BLaER1 treated with 17β-estradiol and CSF1 and Interleukin-3, amounts not matched to agents 10 nM and 100 nM (cell line): ENCODE measurements around the gene AP5S1.

Experiments used
- H3K27ac ChIP-seq, 11 experiments: shearing (Covaris generic); formaldehyde crosslinking; 2 replicates each; pipeline ENCODE4 v1.8.1; 2022
- H3K27me3 ChIP-seq, 11 experiments: shearing (Covaris generic); formaldehyde crosslinking; 2 replicates each; pipeline ENCODE4 v1.8.1; 2022
- H3K36me3 ChIP-seq, 11 experiments: shearing (Covaris generic); formaldehyde crosslinking; 2 replicates each; pipeline ENCODE4 v1.8.1; 2022
- H3K4me1 ChIP-seq, 10 experiments: shearing (Covaris generic); formaldehyde crosslinking; 2 replicates each; pipeline ENCODE4 v1.8.1; 2022
- H3K4me2 ChIP-seq, 11 experiments: shearing (Covaris generic); formaldehyde crosslinking; 2 replicates each; pipeline ENCODE4 v1.8.1; 2022
- H3K4me3 ChIP-seq, 10 experiments: shearing (Covaris generic); formaldehyde crosslinking; 2 replicates each; pipeline ENCODE4 v1.8.1; 2022
- H3K9ac ChIP-seq, 11 experiments: shearing (Covaris generic); formaldehyde crosslinking; 2 replicates each; pipeline ENCODE4 v1.8.1; 2022
- H3K9me3 ChIP-seq, 11 experiments: shearing (Covaris generic); formaldehyde crosslinking; replicated peaks in 1 of 11; 2 replicates each; pipeline ENCODE4 v1.8.1; 2022
- H4K20me1 ChIP-seq, 11 experiments: shearing (Covaris generic); formaldehyde crosslinking; 2 replicates each; pipeline ENCODE4 v1.8.1; 2022
- Cebpa-rat ChIP-seq, 11 experiments: shearing (Covaris generic); IDR thresholded peaks; 2 replicates each; pipeline ENCODE4 v1.8.1; 2022

AP5S1 gene, protein sequence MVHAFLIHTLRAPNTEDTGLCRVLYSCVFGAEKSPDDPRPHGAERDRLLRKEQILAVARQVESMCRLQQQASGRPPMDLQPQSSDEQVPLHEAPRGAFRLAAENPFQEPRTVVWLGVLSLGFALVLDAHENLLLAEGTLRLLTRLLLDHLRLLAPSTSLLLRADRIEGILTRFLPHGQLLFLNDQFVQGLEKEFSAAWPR

DNA sequence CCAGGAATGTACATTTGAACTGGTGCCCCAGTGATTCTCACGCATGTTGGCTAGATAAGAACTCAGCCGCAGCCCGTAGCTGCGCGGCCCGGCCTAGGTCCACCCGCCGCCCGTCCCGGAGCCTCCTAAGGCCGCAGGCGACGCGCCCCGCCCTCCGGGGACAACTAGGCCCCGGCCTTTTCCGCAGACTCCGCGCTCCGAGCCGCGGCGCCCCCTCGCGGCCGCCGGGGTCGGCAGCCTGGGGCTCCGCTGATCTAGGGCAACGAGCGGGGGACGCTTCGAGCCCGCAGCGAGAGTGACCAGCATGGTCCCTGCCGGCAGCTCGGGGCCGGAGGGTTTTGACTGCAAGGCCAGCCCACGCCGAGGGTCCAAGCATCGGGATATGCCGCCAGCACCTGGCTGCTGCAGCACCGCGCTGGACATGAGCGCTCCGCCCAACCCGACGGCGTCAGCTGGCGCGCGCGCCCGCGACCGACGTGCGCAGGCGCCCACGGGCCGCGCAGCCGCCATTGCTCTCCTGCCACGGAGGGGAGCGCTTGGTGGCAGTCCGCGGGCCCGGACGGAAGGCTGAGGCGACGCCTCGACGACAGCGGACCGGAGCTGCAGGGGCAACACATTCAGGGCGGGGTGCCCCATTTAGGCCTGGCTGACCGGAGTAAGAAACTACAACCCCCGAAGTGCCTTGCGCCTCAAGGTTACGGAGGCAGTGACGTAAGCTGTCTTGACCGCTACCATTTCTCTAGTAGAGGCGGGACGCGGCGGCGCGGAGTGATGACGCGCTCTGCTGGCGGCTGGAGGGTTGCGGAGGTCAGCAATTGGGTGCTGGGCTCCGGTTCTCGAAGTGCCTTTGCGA is at the start of gene AP5S1:
TSS of gene AP5S1 (plus strand) at position 500 of the 853 bp plus-strand sequence. CDS start 1,571 bp downstream, outside the sequence.
- Histone ChIP-seq H3K27ac (peak within 1 kb of the TSS; percentile 95 to 99 (median 97)), H3K4me2 (peak within 1 kb of the TSS; percentile 82 to 97 (median 87)), H4K20me1 (no peaks in the 10 kb centered on the region), H3K4me1 (peaks cover 36 to 63% (median 49%) of the 10 kb centered on the region in 10 experiments), H3K4me3 (peak within 1 kb of the TSS; percentile 65 to 83 (median 71)), H3K27me3 (no peaks in the 10 kb centered on the region), H3K9me3 (no peaks in the 10 kb centered on the region), H3K36me3 (peaks cover 25 to 35% (median 32%) of the 10 kb centered on the region in 11 experiments), H3K9ac (peak within 1 kb of the TSS; percentile 94 to 98 (median 96))
- TF ChIP-seq Cebpa-rat (IDR thresholded peaks at IDR 0.05) = no peak

DNA sequence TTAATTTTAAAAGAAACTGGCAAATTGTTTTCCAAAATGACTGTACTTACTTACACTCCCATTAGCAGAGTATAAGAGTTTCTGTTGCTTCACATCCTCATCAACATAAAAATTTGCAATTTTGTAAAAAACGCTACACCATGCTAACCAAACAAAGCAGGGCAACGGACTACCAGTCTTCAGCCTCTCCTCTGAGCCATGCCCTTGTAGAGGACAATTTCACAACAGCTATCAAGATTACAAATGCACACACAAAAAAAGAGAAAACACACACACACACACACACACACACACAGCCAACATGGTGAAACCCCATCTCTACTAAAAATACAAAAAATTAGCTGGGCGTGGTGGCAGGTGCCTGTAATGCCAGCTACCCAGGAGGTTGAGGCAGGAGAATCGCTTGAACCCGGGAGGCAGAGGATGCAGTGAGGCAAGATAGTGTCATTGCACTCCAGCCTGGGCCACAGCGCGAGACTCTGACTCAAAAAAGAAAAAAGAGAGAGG is 48.7 kb upstream of the AP5S1 start:
- peaks cover 0 to 17% (median 9%) of the 10 kb centered on the region in 11 experiments; a peak in 12 of 22 replicates for H3K9me3 ChIP-seq
- no peak overlapping the region for H3K27ac ChIP-seq
- H3K4me2 ChIP-seq = no peak overlapping the region
- no peak overlapping the region for H3K4me3 ChIP-seq
- peaks cover 3 to 16% (median 14%) of the 10 kb centered on the region in 11 experiments for H3K27me3 ChIP-seq
- no peaks in the 10 kb centered on the region for H3K36me3 ChIP-seq
- H4K20me1 ChIP-seq = peaks cover 0 to 9% (median 0%) of the 10 kb centered on the region in 11 experiments; a peak in 5 of 22 replicates
- peaks cover 24 to 41% (median 33%) of the 10 kb centered on the region in 10 experiments for H3K4me1 ChIP-seq
- no peak overlapping the region for H3K9ac ChIP-seq
- TF ChIP-seq Cebpa-rat (IDR thresholded peaks at IDR 0.05) = no peak

DNA sequence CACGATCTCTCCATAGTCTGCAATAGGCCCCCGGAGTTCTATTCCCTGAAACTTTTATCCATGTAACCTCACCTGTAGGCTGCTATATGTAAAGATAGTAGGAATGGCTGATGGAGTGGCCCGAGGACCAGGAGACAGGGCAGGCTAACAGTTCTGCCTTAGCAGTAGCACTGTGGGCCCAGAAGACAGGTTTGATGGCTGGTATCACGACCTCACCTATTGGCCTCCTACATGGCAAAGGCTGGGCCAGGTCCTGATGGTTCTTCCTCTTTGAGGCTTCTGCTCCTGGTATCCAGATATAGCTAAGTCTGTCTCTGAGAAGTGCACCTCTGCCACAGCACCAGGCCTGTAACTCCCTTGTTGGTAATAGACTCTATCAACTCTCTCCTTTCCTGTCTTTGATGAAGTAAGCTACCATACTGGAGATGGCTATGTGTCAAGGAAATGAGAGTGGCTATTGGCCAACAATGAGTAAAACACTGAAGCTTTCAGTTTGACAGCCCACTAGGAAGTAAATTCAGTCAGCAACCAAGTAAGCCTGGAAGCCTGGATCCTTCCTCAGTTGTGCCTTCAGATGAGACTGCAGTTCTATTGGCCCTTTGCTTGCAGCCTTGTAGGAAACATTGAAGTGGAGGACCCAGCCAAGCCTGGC is 44.8 kb upstream of the AP5S1 start:
- Histone ChIP-seq H3K4me3 (no peak overlapping the region), H3K4me1 (peaks cover 16 to 38% (median 27%) of the 10 kb centered on the region in 10 experiments), H3K9me3 (peaks cover 0 to 28% (median 14%) of the 10 kb centered on the region in 11 experiments; a peak in 13 of 22 replicates), H3K9ac (no peak overlapping the region), H3K36me3 (no peaks in the 10 kb centered on the region), H3K27ac (no peak overlapping the region), H3K27me3 (peaks cover 37 to 56% (median 53%) of the 10 kb centered on the region in 11 experiments), H4K20me1 (peaks cover 0 to 12% (median 0%) of the 10 kb centered on the region in 11 experiments; a peak in 7 of 22 replicates), H3K4me2 (no peak overlapping the region)
- no peak for TF ChIP-seq Cebpa-rat (IDR thresholded peaks at IDR 0.05)

- no peak for TF ChIP-seq Cebpa-rat (IDR thresholded peaks at IDR 0.05)
- Histone ChIP-seq H3K4me2 (peak overlapping the region; percentile 56 to 91 (median 73)), H3K4me3 (peak overlapping the region in 9 of 10 experiments; percentile 27 to 64 (median 49); a peak in 17 of 20 replicates), H3K9ac (peak overlapping the region in 5 of 11 experiments; percentile 22 to 64 (median 40); a peak in 6 of 22 replicates), H3K4me1 (peaks cover 19 to 44% (median 30%) of the 10 kb centered on the region in 10 experiments), H3K9me3 (peaks cover 0 to 28% (median 10%) of the 10 kb centered on the region in 11 experiments; a peak in 13 of 22 replicates), H4K20me1 (peaks cover 0 to 27% (median 15%) of the 10 kb centered on the region in 11 experiments; a peak in 17 of 22 replicates), H3K36me3 (no peaks in the 10 kb centered on the region; a peak in 1 of 22 replicates), H3K27ac (no peak overlapping the region), H3K27me3 (peaks cover 37 to 61% (median 56%) of the 10 kb centered on the region in 11 experiments)
These were observed 43.0 kb upstream of the AP5S1 start for GRCh38 chr20:3777381-3777715.

- TF ChIP-seq Cebpa-rat (IDR thresholded peaks at IDR 0.05) = no peak
- Histone ChIP-seq H3K4me2 (peak overlapping the region; percentile 56 to 91 (median 73)), H3K9me3 (peaks cover 0 to 28% (median 8%) of the 10 kb centered on the region in 11 experiments; a peak in 13 of 22 replicates), H3K36me3 (peaks cover 0 to 6% (median 0%) of the 10 kb centered on the region in 11 experiments; a peak in 2 of 22 replicates), H3K27ac (no peak overlapping the region), H3K9ac (peak overlapping the region in 5 of 11 experiments; percentile 22 to 64 (median 40); a peak in 6 of 22 replicates), H4K20me1 (peaks cover 2 to 33% (median 21%) of the 10 kb centered on the region in 11 experiments; a peak in 20 of 22 replicates), H3K4me3 (peak overlapping the region in 9 of 10 experiments; percentile 27 to 64 (median 49); a peak in 17 of 20 replicates), H3K4me1 (peaks cover 19 to 44% (median 30%) of the 10 kb centered on the region in 10 experiments), H3K27me3 (peaks cover 37 to 61% (median 56%) of the 10 kb centered on the region in 11 experiments)
These were observed 42.4 kb upstream of the AP5S1 start for GRCh38 chr20:3777716-3778629.

DNA sequence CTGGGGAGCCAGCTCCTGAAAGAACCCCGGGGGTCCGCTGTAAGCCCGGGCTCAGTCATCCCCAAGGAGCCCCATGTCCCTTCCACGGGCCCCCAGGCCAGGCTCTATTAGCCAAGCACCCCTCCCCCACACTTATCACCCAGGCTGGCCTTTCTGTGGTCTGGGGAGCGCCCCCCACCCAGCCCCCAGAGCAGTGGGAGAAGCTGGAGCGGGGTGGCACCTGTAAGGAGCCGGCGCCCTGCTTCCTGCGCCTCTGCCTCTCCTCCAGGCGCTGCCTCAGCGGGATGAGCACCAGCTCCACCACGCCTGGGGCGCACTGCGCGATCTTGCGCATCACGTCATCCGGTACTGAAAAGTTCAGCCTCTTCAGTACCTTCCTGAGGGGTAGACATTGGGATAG is 41.4 kb upstream of the AP5S1 start:
- H3K4me3 ChIP-seq = 0 out of 20 replicates have a peak overlapping the region, but pooled peaks of 1 of the 10 experiments have one; percentile 49
- no peak overlapping the region for H3K9ac ChIP-seq
- H3K4me2 ChIP-seq = peak overlapping the region in 2 of 11 experiments; percentile 80 to 91; a peak in 4 of 22 replicates
- peaks cover 12 to 43% (median 31%) of the 10 kb centered on the region in 11 experiments; a peak in 21 of 22 replicates for H4K20me1 ChIP-seq
- H3K4me1 ChIP-seq = peaks cover 19 to 52% (median 37%) of the 10 kb centered on the region in 10 experiments
- peaks cover 0 to 28% (median 8%) of the 10 kb centered on the region in 11 experiments; a peak in 13 of 22 replicates for H3K9me3 ChIP-seq
- H3K27me3 ChIP-seq = peaks cover 37 to 61% (median 56%) of the 10 kb centered on the region in 11 experiments
- H3K36me3 ChIP-seq = peaks cover 0 to 15% (median 0%) of the 10 kb centered on the region in 11 experiments; a peak in 5 of 22 replicates
- no peak for TF ChIP-seq Cebpa-rat (IDR thresholded peaks at IDR 0.05)
- no peak overlapping the region for H3K27ac ChIP-seq
